Liver (tissue), 9 donors: ENCODE measurements around the gene PDE2A. TPM values are rescaled to one million over a fixed set of nuclear protein-coding genes. Genes with fewer than 3 reads are reported as not detected.
A peak's percentile ranks its signal among the peaks of the same experiment; 100 is the strongest.

Experiments used
- DNase-seq: peaks from one replicate; pipeline ENCODE4 v3.0.0-alpha.2; 2017; ENCODE audit warnings: low spot score
- H3K27ac ChIP-seq, 2 donors: one replicate each; pipeline ENCODE4 v1.7.0; 2013; ENCODE audit warnings: inconsistent platforms in 2 of 2, low read length in 2 of 2, control low read depth in 1 of 2, low read depth in 1 of 2, mild to moderate bottlenecking in 1 of 2
- H3K27me3 ChIP-seq, 4 donors: one replicate each; pipeline versions ENCODE4 v1.6.1 to v1.7.0; 2013; ENCODE audit warnings: low read length in 3 of 4, inconsistent platforms in 1 of 4, mild to moderate bottlenecking in 1 of 4, moderate library complexity in 1 of 4; ENCODE audit not compliant: control insufficient read depth in 4 of 4, insufficient read depth in 4 of 4
- H3K36me3 ChIP-seq, 4 donors: one replicate each; pipeline versions ENCODE4 v1.6.1 to v1.7.0; 2013; ENCODE audit warnings: low read length in 3 of 4, mild to moderate bottlenecking in 3 of 4, low read depth in 1 of 4, moderate library complexity in 1 of 4; ENCODE audit not compliant: control insufficient read depth in 4 of 4, insufficient read depth in 3 of 4
- H3K4me1 ChIP-seq, 4 donors: one replicate each; pipeline versions ENCODE4 v1.6.1 to v1.7.0; 2013; ENCODE audit warnings: low read length in 3 of 4, mild to moderate bottlenecking in 3 of 4, moderate library complexity in 1 of 4; ENCODE audit not compliant: control insufficient read depth in 4 of 4, insufficient read depth in 4 of 4
- H3K4me3 ChIP-seq, 3 donors: one replicate each; pipeline versions ENCODE4 v1.6.1 to v1.7.0; 2013; ENCODE audit warnings: low read length in 3 of 3, control low read depth in 1 of 3, low read depth in 1 of 3, mild to moderate bottlenecking in 1 of 3
- H3K9ac ChIP-seq, 2 donors: one replicate each; pipeline ENCODE4 v1.7.0; 2013; ENCODE audit warnings: low read length in 2 of 2, mild to moderate bottlenecking in 2 of 2, moderate library complexity in 2 of 2, control low read depth in 1 of 2, low read depth in 1 of 2
- H3K9me3 ChIP-seq, 4 donors: one replicate each; pipeline versions ENCODE4 v1.6.1 to v1.7.0; 2013; ENCODE audit warnings: low read length in 3 of 4; ENCODE audit not compliant: control insufficient read depth in 4 of 4
- ATF3 ChIP-seq: IDR thresholded peaks from 2 replicates; pipeline ENCODE4 v1.6.1; 2016; ENCODE audit warnings: antibody characterized with exemption
- FOXA1 ChIP-seq: IDR thresholded peaks from 2 replicates; pipeline ENCODE4 v1.6.1; 2016; ENCODE audit warnings: antibody characterized with exemption
- FOXA2 ChIP-seq: IDR thresholded peaks from 2 replicates; pipeline ENCODE4 v1.6.1; 2016; ENCODE audit warnings: antibody characterized with exemption
- GABPA ChIP-seq, 2 donors: IDR thresholded peaks in 1 of 2; conservative IDR thresholded peaks in 1 of 2; 2 replicates each; pipeline ENCODE4 v1.6.1; 2016; ENCODE audit warnings: antibody characterized with exemption in 2 of 2, mild to moderate bottlenecking in 1 of 2, moderate library complexity in 1 of 2
- HNF4A ChIP-seq, 2 donors: conservative IDR thresholded peaks; 2 replicates each; pipeline ENCODE4 v1.6.1; 2016; ENCODE audit warnings: antibody characterized with exemption in 2 of 2, mild to moderate bottlenecking in 2 of 2
- HNF4G ChIP-seq: IDR thresholded peaks from 2 replicates; pipeline ENCODE4 v1.6.1; 2016; ENCODE audit warnings: antibody characterized with exemption
- JUND ChIP-seq, 2 donors: IDR thresholded peaks; 2 replicates each; pipeline ENCODE4 v1.6.1; 2016; ENCODE audit warnings: antibody characterized with exemption in 2 of 2
- MAX ChIP-seq: IDR thresholded peaks from 2 replicates; pipeline ENCODE4 v1.6.1; 2016; ENCODE audit warnings: antibody characterized with exemption
- NR2F2 ChIP-seq: IDR thresholded peaks from 2 replicates; pipeline ENCODE4 v1.6.1; 2016; ENCODE audit warnings: antibody characterized with exemption
- RAD21 ChIP-seq, 2 donors: IDR thresholded peaks; 2 replicates each; pipeline ENCODE4 v1.6.1; 2016; ENCODE audit warnings: antibody characterized with exemption in 2 of 2, mild to moderate bottlenecking in 2 of 2
- REST ChIP-seq: IDR thresholded peaks from 2 replicates; pipeline ENCODE4 v1.6.1; 2016; ENCODE audit warnings: antibody characterized with exemption, mild to moderate bottlenecking
- RXRA ChIP-seq, 2 donors: IDR thresholded peaks; 2 replicates each; pipeline ENCODE4 v1.6.1; 2017 to 2018; ENCODE audit warnings: antibody characterized with exemption in 2 of 2, mild to moderate bottlenecking in 1 of 2
- SP1 ChIP-seq: IDR thresholded peaks from 2 replicates; pipeline ENCODE4 v1.6.1; 2018; ENCODE audit warnings: antibody characterized with exemption, mild to moderate bottlenecking
- YY1 ChIP-seq: IDR thresholded peaks from 2 replicates; pipeline ENCODE4 v1.6.1; 2016; ENCODE audit warnings: antibody characterized with exemption, mild to moderate bottlenecking
- ZBTB33 ChIP-seq: IDR thresholded peaks from 2 replicates; pipeline ENCODE4 v1.6.1; 2016; ENCODE audit warnings: antibody characterized with exemption
- WGBS: extraction: QIAGEN DNeasy Blood & Tissue Kit; methylation state at CpG from one replicate; pipeline ENCODE4 v1.1.7; 2013; 5-methylcytosine and 5-hydroxymethylcytosine counted together
- polyA plus RNA-seq, 2 donors: library from polyadenylated mRNA; stranded (reverse) in 1 of 2; unstranded in 1 of 2; fragments of 200-250 nt in 1 of 2; fragments of >200 nt in 1 of 2; fragmentation: Nextera tagmentation in 1 of 2; extraction: Ambion mirVana in 1 of 2; gene quantifications; one replicate each; pipeline versions ENCODE4 v1.2.1 to v1.2.3, GENCODE V29; 2013 to 2015
- total RNA-seq, 2 donors: library from RNA; depleted of rRNA; stranded (reverse); fragments of >200 nt; gene quantifications; one replicate each; pipeline ENCODE4 v1.2.3, GENCODE V29; 2014
- donor health status: healthy.
- donor health status: healthy.
- donor health status: healthy.
- donor health status: healthy.
- donor health status: healthy.

PDE2A gene
- total RNA-seq (10 to 100 TPM in 1 of 2 donors, 1 to 10 TPM in 1; 9.3 to 32.8 TPM), polyA plus RNA-seq (10 to 100 TPM in 1 of 2 donors, 1 to 10 TPM in 1; 4.3 to 16.6 TPM)

GRCh38 chr11:72673943-72674828, at the start of gene PDE2A:
Gene PDE2A, minus strand, starts transcription at chr11:72674422. Its CDS starts 215 bp downstream, at chr11:72674207.
- 10% methylated on average over 21 of the region's 21 CpGs for WGBS
- peaks cover 0 to 6% (median 1%) of the 10 kb centered on the region in 4 donors for H3K4me1 ChIP-seq
- H3K27ac ChIP-seq = no peak within 1 kb of the TSS
- no peak within 1 kb of the TSS for H3K4me3 ChIP-seq
- no peak for DNase-seq
- no peak for TF ChIP-seq YY1
- TF ChIP-seq HNF4G = no peak
- TF ChIP-seq RXRA (IDR thresholded peaks at IDR 0.05) = no peak
- TF ChIP-seq FOXA2 = no peak
- no peak for TF ChIP-seq FOXA1
- TF ChIP-seq HNF4A (conservative IDR thresholded peaks at IDR 0.05) = no peak
- TF ChIP-seq RAD21 (IDR thresholded peaks at IDR 0.05) = no peak
- no peak for TF ChIP-seq ATF3
- TF ChIP-seq SP1 = no peak
- peaks cover 2 to 14% (median 4%) of the 10 kb centered on the region in 4 donors for H3K27me3 ChIP-seq
- no peaks in the 10 kb centered on the region for H3K36me3 ChIP-seq
- no peak within 1 kb of the TSS for H3K9ac ChIP-seq
- H3K9me3 ChIP-seq = no peaks in the 10 kb centered on the region

- 41% methylated on average over 9 of the region's 9 CpGs for WGBS
- DNase-seq = no peak
- TF ChIP-seq HNF4A (conservative IDR thresholded peaks at IDR 0.05) = peak in 1 of 2 donors; percentile 39
- no peak for TF ChIP-seq SP1
- peak; percentile 21 to 58 for TF ChIP-seq RXRA (IDR thresholded peaks at IDR 0.05)
- TF ChIP-seq FOXA1 = peak; percentile 23
- TF ChIP-seq FOXA2 = peak; percentile 9
- peak overlapping the region; percentile 11 to 93 for H3K27ac ChIP-seq
- H3K27me3 ChIP-seq = no peaks in the 10 kb centered on the region
- H3K36me3 ChIP-seq = no peaks in the 10 kb centered on the region
- peaks cover 13 to 58% (median 45%) of the 10 kb centered on the region in 4 donors for H3K4me1 ChIP-seq
- H3K9me3 ChIP-seq = no peaks in the 10 kb centered on the region
- H3K4me3 ChIP-seq = no peak overlapping the region
- H3K9ac ChIP-seq = no peak overlapping the region
Measured at GRCh38 chr11:72723508-72723907, 49.3 kb upstream of the PDE2A start.

GRCh38 chr11:72722050-72722748, 48.0 kb upstream of the PDE2A start:
- Histone ChIP-seq H3K4me1 (peaks cover 13 to 56% (median 47%) of the 10 kb centered on the region in 4 donors), H3K9ac (peak overlapping the region; percentile 64 to 70), H3K9me3 (no peaks in the 10 kb centered on the region), H3K27ac (peak overlapping the region; percentile 93 to 98), H3K27me3 (no peaks in the 10 kb centered on the region), H3K4me3 (peak overlapping the region; percentile 71 to 81 (median 80)), H3K36me3 (peaks cover under 1 to 4% (median 3%) of the 10 kb centered on the region in 4 donors)
- under 1% methylated on average over 10 of the region's 10 CpGs for WGBS
- DNase-seq = peak; percentile 88
- peak; percentile 76 for TF ChIP-seq YY1
- TF ChIP-seq ZBTB33 = no peak
- TF ChIP-seq GABPA (IDR thresholded peaks at IDR 0.05 in 1 of 2, conservative IDR thresholded peaks at IDR 0.05 in 1 of 2) = peak in 1 of 2 donors; percentile 75
- peak; percentile 46 to 67 for TF ChIP-seq RXRA (IDR thresholded peaks at IDR 0.05)
- TF ChIP-seq SP1 = peak; percentile 48
- TF ChIP-seq MAX = peak; percentile 71
- no peak for TF ChIP-seq JUND (IDR thresholded peaks at IDR 0.05)
- TF ChIP-seq HNF4G = no peak
- peak; percentile 24 for TF ChIP-seq NR2F2
- peak in 1 of 2 donors; percentile 12 for TF ChIP-seq HNF4A (conservative IDR thresholded peaks at IDR 0.05)
- TF ChIP-seq RAD21 (IDR thresholded peaks at IDR 0.05) = peak; percentile 42 to 44
- TF ChIP-seq REST = peak; percentile 73
